H9 (cell line): ENCODE measurements around the gene KRTAP1-4. TPM values are rescaled to one million over a fixed set of nuclear protein-coding genes. Genes with fewer than 3 reads are reported as not detected.

Source experiments
- DNase-seq: peaks from one replicate; pipeline ENCODE4 v3.0.0-alpha.2; 2017
- H2AFZ ChIP-seq: one replicate; pipeline ENCODE4 v1.6.1; 2013; ENCODE audit warnings: mild to moderate bottlenecking, low read length, control low read depth, moderate library complexity
- H2AK5ac ChIP-seq: 2 replicates; pipeline ENCODE4 v1.6.1; 2013; ENCODE audit warnings: low read length, control low read depth, mixed read lengths; ENCODE audit not compliant: insufficient read length
- H2BK120ac ChIP-seq: one replicate; pipeline ENCODE4 v1.6.1; 2013; ENCODE audit warnings: low read depth, mild to moderate bottlenecking, low read length, control low read depth, inconsistent platforms; ENCODE audit not compliant: poor library complexity, severe bottlenecking
- H2BK12ac ChIP-seq: 2 replicates; pipeline ENCODE4 v1.6.1; 2013; ENCODE audit warnings: low read length, control low read depth, mixed read lengths, low read depth; ENCODE audit not compliant: insufficient read length
- H2BK15ac ChIP-seq: 2 replicates; pipeline ENCODE4 v1.6.1; 2013; ENCODE audit warnings: low read depth, low read length, control low read depth
- H2BK20ac ChIP-seq: one replicate; pipeline ENCODE4 v1.6.1; 2013; ENCODE audit warnings: low read depth, mild to moderate bottlenecking, low read length, control low read depth, inconsistent platforms; ENCODE audit not compliant: poor library complexity, severe bottlenecking
- H2BK5ac ChIP-seq: 2 replicates; pipeline ENCODE4 v1.6.1; 2013; ENCODE audit warnings: low read length, control low read depth, mixed read lengths; ENCODE audit not compliant: insufficient read length
- H3K14ac ChIP-seq: 2 replicates; pipeline ENCODE4 v1.6.1; 2013; ENCODE audit warnings: low read length, control low read depth; ENCODE audit not compliant: insufficient read depth
- H3K18ac ChIP-seq: 2 replicates; pipeline ENCODE4 v1.6.1; 2013; ENCODE audit warnings: low read depth, mild to moderate bottlenecking, mixed read lengths, low read length, control low read depth; ENCODE audit not compliant: insufficient read length
- H3K23ac ChIP-seq: 2 replicates; pipeline ENCODE4 v1.6.1; 2013; ENCODE audit warnings: low read length, control low read depth, mixed read lengths, low read depth; ENCODE audit not compliant: insufficient read length
- H3K23me2 ChIP-seq: 2 replicates; pipeline ENCODE4 v1.6.1; 2013; ENCODE audit warnings: low read depth, mild to moderate bottlenecking, mixed read lengths, low read length, control low read depth; ENCODE audit not compliant: insufficient read length, poor library complexity, severe bottlenecking
- H3K27ac ChIP-seq: 2 replicates; pipeline ENCODE4 v1.5.1; 2013; ENCODE audit warnings: low read length, control low read depth, mixed read lengths, low read depth; ENCODE audit not compliant: insufficient read length
- H3K27me3 ChIP-seq: 2 replicates; pipeline ENCODE4 v1.6.1; 2013; ENCODE audit warnings: low read length, control low read depth, inconsistent platforms; ENCODE audit not compliant: insufficient read depth
- H3K4ac ChIP-seq: 2 replicates; pipeline ENCODE4 v1.6.1; 2013; ENCODE audit warnings: low read depth, mild to moderate bottlenecking, control low read depth, inconsistent platforms, low read length, moderate library complexity
- H3K4me1 ChIP-seq: 2 replicates; pipeline ENCODE4 v1.6.1; 2013; ENCODE audit warnings: low read length, control low read depth, inconsistent platforms; ENCODE audit not compliant: insufficient read depth
- H3K4me2 ChIP-seq: 2 replicates; pipeline ENCODE4 v1.6.1; 2013; ENCODE audit warnings: low read length, control low read depth, mixed read lengths; ENCODE audit not compliant: insufficient read length, insufficient read depth
- H3K56ac ChIP-seq: 2 replicates; pipeline ENCODE4 v1.6.1; 2013; ENCODE audit warnings: low read depth, mild to moderate bottlenecking, mixed read lengths, low read length, control low read depth; ENCODE audit not compliant: insufficient read length
- H3K79me1 ChIP-seq: 2 replicates; pipeline ENCODE4 v1.6.1; 2013; ENCODE audit warnings: low read depth, mild to moderate bottlenecking, moderate library complexity, low read length, control low read depth, inconsistent platforms; ENCODE audit not compliant: insufficient read depth, poor library complexity, severe bottlenecking
- H3K79me2 ChIP-seq: 2 replicates; pipeline ENCODE4 v1.6.1; 2013; ENCODE audit warnings: low read length, control low read depth, inconsistent platforms; ENCODE audit not compliant: insufficient read depth
- H3K9ac ChIP-seq: 2 replicates; pipeline ENCODE4 v1.6.1; 2013; ENCODE audit warnings: low read length, control low read depth, mixed read lengths; ENCODE audit not compliant: insufficient read length; ENCODE audit errors: extremely low read depth
- H3K9me3 ChIP-seq: one replicate; pipeline ENCODE4 v1.6.1; 2013; ENCODE audit warnings: low read depth, low read length, inconsistent platforms; ENCODE audit not compliant: control insufficient read depth
- H3T11ph ChIP-seq: one replicate; pipeline ENCODE4 v1.6.1; 2013; ENCODE audit warnings: mild to moderate bottlenecking, low read length, control low read depth, inconsistent platforms
- H4K20me1 ChIP-seq: one replicate; pipeline ENCODE4 v1.6.1; 2013; ENCODE audit not compliant: control insufficient read depth, insufficient read length, insufficient read depth
- H4K5ac ChIP-seq: 2 replicates; pipeline ENCODE4 v1.6.1; 2013; ENCODE audit warnings: low read depth, mild to moderate bottlenecking, mixed read lengths, low read length, control low read depth; ENCODE audit not compliant: insufficient read length
- H4K8ac ChIP-seq: replicated peaks from 2 replicates; pipeline ENCODE4 v1.6.1; 2013; ENCODE audit warnings: low read length, control low read depth, mixed read lengths, low read depth; ENCODE audit not compliant: insufficient read length
- H4K91ac ChIP-seq: 2 replicates; pipeline ENCODE4 v1.6.1; 2013; ENCODE audit warnings: low read depth, mild to moderate bottlenecking, moderate library complexity, mixed read lengths, low read length, control low read depth; ENCODE audit not compliant: insufficient read length
- H3K27ac Mint-ChIP-seq, 3 experiments: 2 replicates in 2 of 3; 3 replicates in 1 of 3; pipeline ENCODE4 v1.8.0; 2020 to 2021; ENCODE audit warnings: mixed read lengths in 3 of 3, mild to moderate bottlenecking in 1 of 3, moderate library complexity in 1 of 3
- H3K27me3 Mint-ChIP-seq: 2 replicates; pipeline ENCODE4 v1.8.0; 2021; ENCODE audit warnings: low read depth, mild to moderate bottlenecking, moderate library complexity, mixed read lengths
- H3K36me3 Mint-ChIP-seq, 3 experiments: 2 replicates in 2 of 3; 3 replicates in 1 of 3; pipeline ENCODE4 v1.8.0; 2020 to 2021; ENCODE audit warnings: low read depth in 3 of 3, mixed read lengths in 3 of 3; ENCODE audit not compliant: insufficient read depth in 1 of 3
- H3K4me1 Mint-ChIP-seq, 2 experiments: 2 replicates each; pipeline ENCODE4 v1.8.0; 2020; ENCODE audit warnings: mixed read lengths in 2 of 2
- H3K4me3 Mint-ChIP-seq, 2 experiments: 2 replicates in 1 of 2; 3 replicates in 1 of 2; pipeline ENCODE4 v1.8.0; 2020 to 2021; ENCODE audit warnings: mild to moderate bottlenecking in 2 of 2, mixed read lengths in 2 of 2, moderate library complexity in 1 of 2
- H3K9me3 Mint-ChIP-seq, 2 experiments: 2 replicates in 1 of 2; 3 replicates in 1 of 2; pipeline ENCODE4 v1.8.0; 2020; ENCODE audit warnings: mild to moderate bottlenecking in 2 of 2, mixed read lengths in 2 of 2, moderate library complexity in 1 of 2
- WGBS: extraction: QIAGEN DNeasy Blood & Tissue Kit; methylation state at CpG from one replicate; pipeline ENCODE4 v1.1.7; 2013; ENCODE audit warnings: missing lambda C conversion rate, low lambda C conversion rate, mixed read lengths; ENCODE audit not compliant: insufficient read length; ENCODE audit errors: extremely low coverage; 5-methylcytosine and 5-hydroxymethylcytosine counted together
- total RNA-seq: library from RNA; stranded (reverse); gene quantifications from 2 replicates; pipeline ENCODE4 v1.2.1, GENCODE V29; 2021
- TF ChIP-seq, protein P1 (sequence below): fragments of 200-600 bp; sonication (generic); conservative IDR thresholded peaks from 3 replicates; pipeline ENCODE4 v1.8.0; 2021; ENCODE audit warnings: antibody characterized with exemption, mild to moderate bottlenecking

KRTAP1-4 gene
- total RNA-seq, 1 experiment from 2014 or later = not detected

DNA sequence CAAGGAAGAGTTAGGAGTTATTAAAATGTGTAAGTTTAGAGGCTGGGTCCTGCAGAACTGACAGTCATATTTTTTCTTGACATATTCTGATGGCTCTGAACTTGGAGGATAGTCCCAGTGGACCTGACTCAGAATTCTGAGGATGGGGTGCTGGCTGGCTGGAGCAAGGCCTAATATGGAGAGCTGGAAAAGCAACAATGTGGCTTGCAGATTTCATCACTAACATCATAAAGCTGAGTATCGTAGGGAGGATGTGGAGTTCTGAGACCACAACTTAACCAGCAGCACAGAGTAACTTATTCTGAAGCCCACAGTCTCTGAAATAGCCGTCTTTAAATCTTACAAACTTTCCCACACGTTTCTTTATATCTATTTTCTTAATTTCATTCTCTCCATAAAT is 5.3 kb downstream of the KRTAP1-4 start:
- H4K91ac ChIP-seq = no peak overlapping the region
- Mint-ChIP-seq H3K36me3 (no peaks in the 10 kb centered on the region), H3K4me3 (no peak overlapping the region), H3K27me3 (peaks cover 5% of the 10 kb centered on the region; the same call in 1 of the 2 replicates), H3K27ac (no peak overlapping the region), H3K9me3 (peaks cover 0 to 3% of the 10 kb centered on the region in 2 experiments; a peak in 1 of 5 replicates), H3K4me1 (no peaks in the 10 kb centered on the region)
- no peak overlapping the region for H2BK20ac ChIP-seq
- H2AFZ ChIP-seq = no peak overlapping the region
- WGBS = 100% methylated on average over 2 of the region's 3 CpGs
- H3K56ac ChIP-seq = no peak overlapping the region
- no peak overlapping the region for H3K4me2 ChIP-seq
- H3K14ac ChIP-seq = no peak overlapping the region
- no peak overlapping the region for H4K5ac ChIP-seq
- H3K4me1 ChIP-seq = no peaks in the 10 kb centered on the region
- no peak for DNase-seq
- H4K8ac ChIP-seq = no peak overlapping the region
- TF ChIP-seq, protein P1, sequence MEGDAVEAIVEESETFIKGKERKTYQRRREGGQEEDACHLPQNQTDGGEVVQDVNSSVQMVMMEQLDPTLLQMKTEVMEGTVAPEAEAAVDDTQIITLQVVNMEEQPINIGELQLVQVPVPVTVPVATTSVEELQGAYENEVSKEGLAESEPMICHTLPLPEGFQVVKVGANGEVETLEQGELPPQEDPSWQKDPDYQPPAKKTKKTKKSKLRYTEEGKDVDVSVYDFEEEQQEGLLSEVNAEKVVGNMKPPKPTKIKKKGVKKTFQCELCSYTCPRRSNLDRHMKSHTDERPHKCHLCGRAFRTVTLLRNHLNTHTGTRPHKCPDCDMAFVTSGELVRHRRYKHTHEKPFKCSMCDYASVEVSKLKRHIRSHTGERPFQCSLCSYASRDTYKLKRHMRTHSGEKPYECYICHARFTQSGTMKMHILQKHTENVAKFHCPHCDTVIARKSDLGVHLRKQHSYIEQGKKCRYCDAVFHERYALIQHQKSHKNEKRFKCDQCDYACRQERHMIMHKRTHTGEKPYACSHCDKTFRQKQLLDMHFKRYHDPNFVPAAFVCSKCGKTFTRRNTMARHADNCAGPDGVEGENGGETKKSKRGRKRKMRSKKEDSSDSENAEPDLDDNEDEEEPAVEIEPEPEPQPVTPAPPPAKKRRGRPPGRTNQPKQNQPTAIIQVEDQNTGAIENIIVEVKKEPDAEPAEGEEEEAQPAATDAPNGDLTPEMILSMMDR = no peak
- no peaks in the 10 kb centered on the region for H4K20me1 ChIP-seq
- no peaks in the 10 kb centered on the region for H3K9me3 ChIP-seq
- H2BK120ac ChIP-seq = no peak overlapping the region
- H3K27ac ChIP-seq = no peak overlapping the region
- no peak overlapping the region for H2BK5ac ChIP-seq
- H3K23me2 ChIP-seq = no peaks in the 10 kb centered on the region
- no peak overlapping the region for H3K4ac ChIP-seq
- no peaks in the 10 kb centered on the region for H3K79me2 ChIP-seq
- H3K9ac ChIP-seq = no peak overlapping the region
- H3T11ph ChIP-seq = no peak overlapping the region
- no peak overlapping the region for H2BK12ac ChIP-seq
- H3K79me1 ChIP-seq = no peaks in the 10 kb centered on the region
- no peak overlapping the region for H3K18ac ChIP-seq
- no peaks in the 10 kb centered on the region for H3K27me3 ChIP-seq
- no peak overlapping the region for H2BK15ac ChIP-seq
- H3K23ac ChIP-seq = no peak overlapping the region
- no peak overlapping the region for H2AK5ac ChIP-seq
